K562 (cell line): Measurements from ENCODE around the gene TSC22D3. TPM values are rescaled to one million over a fixed set of nuclear protein-coding genes. Genes with fewer than 3 reads are reported as not detected.

Experiments
- ARID1B ChIP-seq: fragments of 450-650 bp; IDR thresholded peaks from 2 replicates; pipeline ENCODE4 v1.6.1; 2016; ENCODE audit warnings: antibody characterized with exemption, mild to moderate bottlenecking, inconsistent platforms
- ARID2 ChIP-seq: fragments of 450-650 bp; IDR thresholded peaks from 2 replicates; pipeline ENCODE4 v1.6.1; 2017; ENCODE audit warnings: antibody characterized with exemption, mild to moderate bottlenecking
- ATF3 ChIP-seq, 2 experiments: fragments of 450-650 bp in 1 of 2; sonication (generic) in 1 of 2; formaldehyde crosslinking in 1 of 2; IDR thresholded peaks in 1 of 2; conservative IDR thresholded peaks in 1 of 2; 2 replicates each; pipeline versions ENCODE4 v1.6.1 to v1.8.1; 2016 to 2023; ENCODE audit warnings: mild to moderate bottlenecking in 2 of 2, moderate library complexity in 2 of 2, inconsistent platforms in 1 of 2, missing genetic modification reagents in 1 of 2
- CBX1 ChIP-seq: sonication (generic); IDR thresholded peaks from 2 replicates; pipeline ENCODE4 v1.6.1; 2016; ENCODE audit warnings: antibody characterized with exemption, low read depth, mild to moderate bottlenecking
- CEBPB ChIP-seq: fragments of 450-650 bp; IDR thresholded peaks from 2 replicates; pipeline ENCODE4 v1.6.1; 2016; ENCODE audit warnings: missing genetic modification characterization, missing compliant biosample characterization
- ELF2 ChIP-seq: fragments of 250-450 bp; sonication (Bioruptor Pico); IDR thresholded peaks from 2 replicates; pipeline ENCODE4 v1.5.0; 2021; ENCODE audit warnings: mild to moderate bottlenecking
- GTF2B ChIP-seq: IDR thresholded peaks from 2 replicates; pipeline ENCODE4 v1.6.1; 2011; ENCODE audit not compliant: insufficient read length; ENCODE audit errors: extremely low read depth
- MCM5 ChIP-seq: fragments of 450-650 bp; IDR thresholded peaks from 2 replicates; pipeline ENCODE4 v1.6.1; 2016; ENCODE audit warnings: low read depth
- MEF2A ChIP-seq: IDR thresholded peaks from 2 replicates; pipeline ENCODE4 v1.6.1; 2011; ENCODE audit warnings: low read depth, mild to moderate bottlenecking, low read length, moderate library complexity; ENCODE audit not compliant: control insufficient read depth
- NFIC ChIP-seq: fragments of 450-650 bp; IDR thresholded peaks from 2 replicates; pipeline ENCODE4 v1.6.1; 2017; ENCODE audit warnings: mild to moderate bottlenecking, inconsistent platforms
- PHF21A ChIP-seq: fragments of 450-650 bp; IDR thresholded peaks from 2 replicates; pipeline ENCODE4 v1.6.1; 2017; ENCODE audit warnings: low read depth, borderline replicate concordance
- RBM22 ChIP-seq: fragments of 200-400 bp; formaldehyde crosslinking; IDR thresholded peaks from 2 replicates; pipeline ENCODE4 v1.6.1; 2018; ENCODE audit warnings: low read length, low read depth; ENCODE audit not compliant: poor library complexity, severe bottlenecking
- SMC3 ChIP-seq: conservative IDR thresholded peaks from 2 replicates; pipeline ENCODE4 v1.6.1; 2011; ENCODE audit warnings: low read depth, low read length, improper control_type of control experiment; ENCODE audit not compliant: insufficient read depth
- TFAM ChIP-seq: fragments of 250-450 bp; sonication (Bioruptor Pico); conservative IDR thresholded peaks from 2 replicates; pipeline ENCODE4 v1.5.0; 2021; ENCODE audit warnings: mild to moderate bottlenecking, moderate library complexity
- WHSC1 ChIP-seq: IDR thresholded peaks from one replicate; pipeline ENCODE4 v1.6.1; 2012; ENCODE audit warnings: low read length, control low read depth, inconsistent platforms
- YBX1 ChIP-seq: fragments of 450-650 bp; IDR thresholded peaks from 2 replicates; pipeline ENCODE4 v1.7.1; 2016; ENCODE audit warnings: mild to moderate bottlenecking
- YY1 ChIP-seq, 3 experiments: IDR thresholded peaks; 2 replicates each; pipeline ENCODE4 v1.6.1; 2011; ENCODE audit warnings: low read length in 2 of 3, mild to moderate bottlenecking in 2 of 3, moderate library complexity in 2 of 3, borderline replicate concordance in 1 of 3, control low read depth in 1 of 3, low read depth in 1 of 3; ENCODE audit not compliant: insufficient read depth in 3 of 3, insufficient replicate concordance in 2 of 3, control insufficient read depth in 1 of 3, insufficient read length in 1 of 3; ENCODE audit errors: extremely low read depth in 1 of 3
- ZNF274 ChIP-seq: IDR thresholded peaks from 2 replicates; pipeline ENCODE4 v1.6.1; 2011; ENCODE audit warnings: low read depth, mild to moderate bottlenecking, low read length, moderate library complexity, borderline replicate concordance
- ZNF280A ChIP-seq: fragments of 450-650 bp; IDR thresholded peaks from 2 replicates; pipeline ENCODE4 v1.6.1; 2018; ENCODE audit warnings: mild to moderate bottlenecking, low read depth; ENCODE audit not compliant: partially characterized antibody
- polyA plus RNA-seq, 8 experiments: library from polyadenylated mRNA; depleted of rRNA in 4 of 8; stranded (reverse) in 5 of 8; unstranded in 3 of 8; fragments of >200 nt; fragmentation: Nextera tagmentation in 2 of 8; fragmentation: Illumina TruSeq in 1 of 8; extraction: Ambion mirVana in 2 of 8; extraction: Trizol in 1 of 8; gene quantifications; 2 replicates each; pipeline versions ENCODE4 v1.2.1 to v1.2.3, GENCODE V29; 2011 to 2014; ENCODE audit warnings: inconsistent platforms in 1 of 8, missing spikeins in 1 of 8
- total RNA-seq, 7 experiments: library from RNA; depleted of rRNA in 6 of 7; stranded (reverse); fragments of >200 nt in 6 of 7; fragmentation: Illumina TruSeq in 2 of 7; extraction: Trizol in 2 of 7; gene quantifications; 2 replicates each; pipeline versions ENCODE4 v1.2.1 to v1.2.3, GENCODE V29; 2011 to 2021; ENCODE audit warnings: low replicate concordance in 1 of 7
- TF ChIP-seq, protein P1 (sequence below): fragments of 250-450 bp; sonication (Bioruptor Pico); IDR thresholded peaks from 2 replicates; pipeline ENCODE4 v1.5.1; 2021; ENCODE audit warnings: mild to moderate bottlenecking

Gene TSC22D3
- total and polyA plus RNA-seq, 9 of the 15 experiments (the other 6 are each of a cell fraction or from before 2014, with no cell fraction given), result 0.48 to 3.0 (median 0.87) TPM

GRCh38 chrX:107775734-107776511, at the start of gene TSC22D3 (continued):
- TF ChIP-seq ZNF280A (no peak), YY1 (IDR thresholded peaks at IDR 0.05; ENCODE audit: borderline replicate concordance in 1 of 3, control insufficient read depth in 1 of 3, extremely low read depth in 1 of 3, insufficient read depth in 3 of 3, insufficient read length in 1 of 3, insufficient replicate concordance in 2 of 3, low read depth in 1 of 3, low read length in 2 of 3) (no peak), ZNF274 (no peak), MEF2A (no peak), YBX1 (no peak), WHSC1 (no peak), ATF3 (IDR thresholded peaks at IDR 0.05) (no peak), ATF3 (CRISPR knock-in tag; conservative IDR thresholded peaks at IDR 0.05) (no peak), ARID2 (no peak), ELF2 (CRISPR knock-in tag) (no peak), SMC3 (no peak), RBM22 (no peak), GTF2B (no peak), MCM5 (no peak), PHF21A (no peak), TFAM (no peak), CEBPB (tag) (no peak), ARID1B (no peak), CBX1 (no peak), NFIC (no peak)
- TF ChIP-seq, protein P1, sequence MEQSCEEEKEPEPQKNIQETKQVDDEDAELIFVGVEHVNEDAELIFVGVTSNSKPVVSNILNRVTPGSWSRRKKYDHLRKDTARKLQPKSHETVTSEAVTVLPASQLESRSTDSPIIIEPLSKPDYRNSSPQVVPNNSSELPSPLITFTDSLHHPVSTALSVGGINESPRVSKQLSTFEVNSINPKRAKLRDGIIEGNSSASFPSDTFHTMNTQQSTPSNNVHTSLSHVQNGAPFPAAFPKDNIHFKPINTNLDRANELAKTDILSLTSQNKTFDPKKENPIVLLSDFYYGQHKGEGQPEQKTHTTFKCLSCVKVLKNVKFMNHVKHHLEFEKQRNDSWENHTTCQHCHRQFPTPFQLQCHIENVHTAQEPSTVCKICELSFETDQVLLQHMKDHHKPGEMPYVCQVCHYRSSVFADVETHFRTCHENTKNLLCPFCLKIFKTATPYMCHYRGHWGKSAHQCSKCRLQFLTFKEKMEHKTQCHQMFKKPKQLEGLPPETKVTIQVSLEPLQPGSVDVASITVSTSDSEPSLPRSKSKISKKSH (CRISPR knock-in tag), result no peak
